Activated naive CD4-positive, alpha-beta T cell treated with anti-CD3 and anti-CD28 coated beads, Interleukin-2, amount 50 U/mL, for 72 hours (primary cell): ENCODE measurements around the gene HDAC9. TPM values are rescaled to one million over a fixed set of nuclear protein-coding genes. Genes with fewer than 3 reads are reported as not detected.

ENCODE experiments used
- ATAC-seq, 2 donors: fragments of 150-1000 bp; cut with Tn5 transposase; 2 replicates each; pipeline ENCODE4 v1.10.0; 2021; ENCODE audit warnings: mild to moderate bottlenecking in 2 of 2, moderate library complexity in 2 of 2
- DNase-seq, 2 donors: peaks; one replicate each; pipeline ENCODE4 v3.0.0; 2021 to 2022; ENCODE audit warnings: low spot score in 2 of 2
- H3K27ac Mint-ChIP-seq, 2 donors: one replicate each; pipeline ENCODE4 v1.8.0; 2022; ENCODE audit warnings: mild to moderate bottlenecking in 2 of 2, mixed read lengths in 2 of 2
- H3K36me3 Mint-ChIP-seq, 2 donors: one replicate each; pipeline ENCODE4 v1.8.0; 2022; ENCODE audit warnings: mixed read lengths in 2 of 2
- H3K9me3 Mint-ChIP-seq, 2 donors: one replicate each; pipeline ENCODE4 v1.8.0; 2022; ENCODE audit warnings: mixed read lengths in 2 of 2
- total RNA-seq, 2 donors: library from RNA; stranded (reverse); gene quantifications; one replicate each; pipeline ENCODE4 v1.2.3, GENCODE V29; 2022

HDAC9 gene
- total RNA-seq, 2 donors from 2014 or later = 0.32 to 0.84 TPM

- Mint-ChIP-seq H3K27ac (no peak overlapping the region), H3K36me3 (no peaks in the 10 kb centered on the region), H3K9me3 (peaks cover 10 to 21% of the 10 kb centered on the region in 2 donors)
- ATAC-seq (no peak), DNase-seq (no peak)
These were observed 40.4 kb downstream of the HDAC9 start for GRCh38 chr7:18535810-18536415.

GRCh38 chr7:18536486-18536885 is 40.9 kb downstream of the HDAC9 start:
- no peaks in the 10 kb centered on the region for H3K36me3 Mint-ChIP-seq
- H3K9me3 Mint-ChIP-seq = peaks cover 10 to 21% of the 10 kb centered on the region in 2 donors
- DNase-seq (no peak), ATAC-seq (no peak)
- no peak overlapping the region for H3K27ac Mint-ChIP-seq

GRCh38 chr7:18538554-18539250 is 43.2 kb downstream of the HDAC9 start:
- peaks cover 10 to 11% of the 10 kb centered on the region in 2 donors for H3K9me3 Mint-ChIP-seq
- ATAC-seq (peak; percentile 34 to 88), DNase-seq (no peak)
- no peak overlapping the region for H3K27ac Mint-ChIP-seq
- no peaks in the 10 kb centered on the region for H3K36me3 Mint-ChIP-seq

- H3K9me3 Mint-ChIP-seq = peaks cover 3 to 10% of the 10 kb centered on the region in 2 donors
- ATAC-seq (no peak), DNase-seq (no peak)
- no peak overlapping the region for H3K27ac Mint-ChIP-seq
- no peaks in the 10 kb centered on the region for H3K36me3 Mint-ChIP-seq
These were observed 44.8 kb downstream of the HDAC9 start for GRCh38 chr7:18540396-18540795.

- H3K27ac Mint-ChIP-seq = no peak overlapping the region
- ATAC-seq = no peak
- H3K9me3 Mint-ChIP-seq = peaks cover 3 to 10% of the 10 kb centered on the region in 2 donors
- H3K36me3 Mint-ChIP-seq = no peaks in the 10 kb centered on the region
- no peak for DNase-seq
These were observed 45.8 kb downstream of the HDAC9 start for GRCh38 chr7:18541181-18541870.

GRCh38 chr7:18541871-18542212 is 46.3 kb downstream of the HDAC9 start:
- Mint-ChIP-seq H3K27ac (no peak overlapping the region), H3K9me3 (peaks cover 3 to 10% of the 10 kb centered on the region in 2 donors), H3K36me3 (no peaks in the 10 kb centered on the region)
- no peak for ATAC-seq
- no peak for DNase-seq

GRCh38 chr7:18546576-18546975 is 51.0 kb downstream of the HDAC9 start:
- Mint-ChIP-seq H3K27ac (no peak overlapping the region), H3K36me3 (no peaks in the 10 kb centered on the region), H3K9me3 (peaks cover 3 to 5% of the 10 kb centered on the region in 2 donors)
- DNase-seq (no peak), ATAC-seq (no peak)

- no peak for ATAC-seq
- Mint-ChIP-seq H3K36me3 (no peaks in the 10 kb centered on the region), H3K27ac (no peak overlapping the region), H3K9me3 (peaks cover 3 to 5% of the 10 kb centered on the region in 2 donors)
- no peak for DNase-seq
These were observed 52.1 kb downstream of the HDAC9 start for GRCh38 chr7:18547509-18548187.

- peaks cover 3 to 5% of the 10 kb centered on the region in 2 donors for H3K9me3 Mint-ChIP-seq
- H3K27ac Mint-ChIP-seq = no peak overlapping the region
- H3K36me3 Mint-ChIP-seq = no peaks in the 10 kb centered on the region
- DNase-seq (no peak), ATAC-seq (no peak)
These were observed 53.0 kb downstream of the HDAC9 start for GRCh38 chr7:18548534-18548933.

GRCh38 chr7:18550574-18550973 is 55.0 kb downstream of the HDAC9 start:
- ATAC-seq = no peak
- H3K9me3 Mint-ChIP-seq = peaks cover 3 to 4% of the 10 kb centered on the region in 2 donors
- DNase-seq = no peak
- H3K27ac Mint-ChIP-seq = no peak overlapping the region
- H3K36me3 Mint-ChIP-seq = no peaks in the 10 kb centered on the region

GRCh38 chr7:18552316-18552916 is 56.9 kb downstream of the HDAC9 start:
- Mint-ChIP-seq H3K9me3 (peaks cover 3 to 4% of the 10 kb centered on the region in 2 donors), H3K36me3 (no peaks in the 10 kb centered on the region), H3K27ac (no peak overlapping the region)
- DNase-seq (no peak), ATAC-seq (no peak)

GRCh38 chr7:18552943-18553604 is 57.5 kb downstream of the HDAC9 start:
- H3K9me3 Mint-ChIP-seq = peaks cover 3 to 4% of the 10 kb centered on the region in 2 donors
- no peak overlapping the region for H3K27ac Mint-ChIP-seq
- ATAC-seq (no peak), DNase-seq (no peak)
- no peaks in the 10 kb centered on the region for H3K36me3 Mint-ChIP-seq

GRCh38 chr7:18553605-18554003 is 58.1 kb downstream of the HDAC9 start:
- no peak overlapping the region for H3K27ac Mint-ChIP-seq
- no peaks in the 10 kb centered on the region for H3K36me3 Mint-ChIP-seq
- DNase-seq (no peak), ATAC-seq (no peak)
- peaks cover 3 to 4% of the 10 kb centered on the region in 2 donors for H3K9me3 Mint-ChIP-seq

- Mint-ChIP-seq H3K36me3 (no peaks in the 10 kb centered on the region), H3K27ac (no peak overlapping the region), H3K9me3 (peaks cover 3 to 4% of the 10 kb centered on the region in 2 donors)
- DNase-seq = no peak
- ATAC-seq = no peak
These were observed 59.6 kb downstream of the HDAC9 start for GRCh38 chr7:18555120-18555519.

- Mint-ChIP-seq H3K36me3 (no peaks in the 10 kb centered on the region), H3K9me3 (peaks cover 3 to 4% of the 10 kb centered on the region in 2 donors), H3K27ac (no peak overlapping the region)
- no peak for DNase-seq
- ATAC-seq = no peak
These were observed 60.4 kb downstream of the HDAC9 start for GRCh38 chr7:18555968-18556367.

GRCh38 chr7:18558503-18558902 is 63.0 kb downstream of the HDAC9 start:
- ATAC-seq (no peak), DNase-seq (no peak)
- no peaks in the 10 kb centered on the region for H3K36me3 Mint-ChIP-seq
- H3K9me3 Mint-ChIP-seq = peaks cover 4 to 6% of the 10 kb centered on the region in 2 donors
- no peak overlapping the region for H3K27ac Mint-ChIP-seq
